SK-N-SH treated with all-trans-retinoic acid at 6 μM for 48 hours (cell line): ENCODE results near the gene NEBL.

ENCODE experiments used
- ATAC-seq: fragments of 200-7000 bp; cut with Tn5 transposase; 3 replicates; pipeline ENCODE4 v1.9.1; 2020; ENCODE audit warnings: mild to moderate bottlenecking, moderate library complexity
- ARNTL ChIP-seq: fragments of 450-650 bp; formaldehyde crosslinking; IDR thresholded peaks from 2 replicates; pipeline ENCODE4 v1.5.0; 2020; ENCODE audit warnings: low read depth, mild to moderate bottlenecking, moderate library complexity, borderline replicate concordance
- BACH2 ChIP-seq: fragments of 250-450 bp; sonication (Bioruptor Pico); IDR thresholded peaks from 2 replicates; pipeline ENCODE4 v1.9.0; 2021; ENCODE audit warnings: mild to moderate bottlenecking, borderline replicate concordance
- CSDC2 ChIP-seq: fragments of 250-450 bp; sonication (Bioruptor Pico); IDR thresholded peaks from 2 replicates; pipeline ENCODE4 v1.5.0; 2020; ENCODE audit warnings: mild to moderate bottlenecking, moderate library complexity
- CSRNP3 ChIP-seq: fragments of 250-450 bp; sonication (Bioruptor Pico); IDR thresholded peaks from 2 replicates; pipeline ENCODE4 v1.5.1; 2021; ENCODE audit warnings: mild to moderate bottlenecking, moderate library complexity
- GLIS3 ChIP-seq: fragments of 250-450 bp; sonication (Bioruptor Pico); IDR thresholded peaks from 2 replicates; pipeline ENCODE4 v1.5.0; 2020; ENCODE audit warnings: mild to moderate bottlenecking, moderate library complexity
- ISL1 ChIP-seq: fragments of 250-450 bp; sonication (Bioruptor Pico); IDR thresholded peaks from 2 replicates; pipeline ENCODE4 v2.1.2; 2022; ENCODE audit warnings: mild to moderate bottlenecking, moderate library complexity
- OSR1 ChIP-seq: fragments of 250-450 bp; sonication (Bioruptor Pico); IDR thresholded peaks from 2 replicates; pipeline ENCODE4 v1.8.0; 2022; ENCODE audit warnings: moderate library complexity, mild to moderate bottlenecking, inconsistent platforms
- PATZ1 ChIP-seq: fragments of 250-450 bp; sonication (Bioruptor Pico); IDR thresholded peaks from 2 replicates; pipeline ENCODE4 v1.8.0; 2020; ENCODE audit warnings: mild to moderate bottlenecking, moderate library complexity, borderline replicate concordance
- POU6F1 ChIP-seq: fragments of 250-450 bp; sonication (Bioruptor Pico); IDR thresholded peaks from 2 replicates; pipeline ENCODE4 v1.8.0; 2021; ENCODE audit warnings: low read depth, mild to moderate bottlenecking, moderate library complexity, borderline replicate concordance
- PPARA ChIP-seq: fragments of 250-450 bp; sonication (Bioruptor Pico); IDR thresholded peaks from 2 replicates; pipeline ENCODE4 v1.5.0; 2020; ENCODE audit warnings: mild to moderate bottlenecking, borderline replicate concordance
- SNAI2 ChIP-seq: fragments of 250-450 bp; sonication (Bioruptor Pico); IDR thresholded peaks from 2 replicates; pipeline ENCODE4 v1.5.0; 2020; ENCODE audit warnings: mild to moderate bottlenecking, moderate library complexity
- TCF4 ChIP-seq: fragments of 250-450 bp; sonication (Bioruptor Pico); IDR thresholded peaks from 2 replicates; pipeline ENCODE4 v1.8.0; 2021; ENCODE audit warnings: mild to moderate bottlenecking, moderate library complexity, borderline replicate concordance
- TOX ChIP-seq: fragments of 250-450 bp; sonication (Bioruptor Pico); IDR thresholded peaks from 2 replicates; pipeline ENCODE4 v1.8.0; 2021; ENCODE audit warnings: mild to moderate bottlenecking, moderate library complexity, borderline replicate concordance
- TSHZ2 ChIP-seq: fragments of 250-450 bp; sonication (Bioruptor Pico); IDR thresholded peaks from 2 replicates; pipeline ENCODE4 v1.5.0; 2020; ENCODE audit warnings: mild to moderate bottlenecking, moderate library complexity
- ZC3H10 ChIP-seq: fragments of 250-450 bp; sonication (Bioruptor Pico); IDR thresholded peaks from 2 replicates; pipeline ENCODE4 v1.5.1; 2021; ENCODE audit warnings: mild to moderate bottlenecking, moderate library complexity
- ZFP3 ChIP-seq: fragments of 250-450 bp; sonication (Bioruptor Pico); IDR thresholded peaks from 2 replicates; pipeline ENCODE4 v1.5.0; 2020; ENCODE audit warnings: mild to moderate bottlenecking, moderate library complexity
- ZFP30 ChIP-seq: fragments of 450-650 bp; formaldehyde crosslinking; IDR thresholded peaks from 2 replicates; pipeline ENCODE4 v1.5.0; 2022; ENCODE audit warnings: mild to moderate bottlenecking, moderate library complexity
- ZNF565 ChIP-seq: fragments of 450-650 bp; formaldehyde crosslinking; conservative IDR thresholded peaks from 2 replicates; pipeline ENCODE4 v1.5.0; 2020; ENCODE audit warnings: low read depth, mild to moderate bottlenecking, moderate library complexity
- ZNF70 ChIP-seq: fragments of 450-650 bp; formaldehyde crosslinking; IDR thresholded peaks from 2 replicates; pipeline ENCODE4 v1.5.0; 2020; ENCODE audit warnings: mild to moderate bottlenecking, moderate library complexity

The NEBL gene

DNA sequence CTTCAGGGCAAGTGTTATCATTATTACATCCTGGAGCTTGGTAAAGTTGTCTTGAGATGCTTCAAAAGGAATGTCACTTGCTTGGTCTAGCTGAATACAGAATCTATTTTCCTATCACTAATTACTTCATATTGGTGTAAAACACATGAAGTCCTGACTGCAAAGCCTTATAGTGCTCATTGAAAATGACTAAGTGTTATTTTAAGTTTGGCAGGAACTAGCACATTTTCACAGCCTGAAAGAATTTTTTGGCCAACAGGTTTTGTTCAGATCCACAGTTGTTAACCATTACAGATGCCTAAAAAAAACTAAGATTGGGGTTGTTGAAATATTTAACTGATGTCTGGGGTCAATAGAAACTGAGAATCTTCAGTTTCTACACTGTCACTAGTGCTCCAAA lies 149.3 kb downstream of the NEBL start:
- no peak for ATAC-seq

DNA sequence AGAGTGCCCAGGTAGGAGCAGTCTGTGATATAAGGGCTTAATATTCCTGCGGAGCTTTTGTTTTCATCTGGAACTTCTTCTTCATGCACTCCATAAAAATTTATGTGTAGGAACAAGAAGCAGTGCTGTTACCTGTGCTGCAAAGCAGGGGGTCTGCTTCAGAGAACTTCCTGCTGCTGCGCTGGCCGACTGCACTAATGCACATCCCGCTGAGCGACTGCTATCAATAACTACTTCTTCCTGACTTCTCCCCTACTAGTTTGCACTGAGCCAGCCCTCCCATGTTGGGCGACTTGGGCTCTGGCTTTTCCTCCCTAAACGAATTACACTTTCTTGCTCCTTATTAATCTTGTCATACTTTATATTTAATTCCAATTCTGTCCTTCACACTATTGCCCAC lies 150.3 kb downstream of the NEBL start:
- TF ChIP-seq ISL1, result no peak
- TF ChIP-seq PATZ1, result no peak
- no peak for TF ChIP-seq OSR1
- no peak for TF ChIP-seq ZNF70
- no peak for TF ChIP-seq ZFP3
- TF ChIP-seq CSDC2 (CRISPR knock-in tag), result no peak
- TF ChIP-seq TSHZ2 (CRISPR knock-in tag), result no peak
- TF ChIP-seq ZC3H10 (CRISPR knock-in tag), result no peak
- no peak for TF ChIP-seq BACH2 (CRISPR knock-in tag)
- TF ChIP-seq ARNTL (CRISPR knock-in tag), result no peak
- ATAC-seq, result no peak

More for the DNA sequence above, 149.3 kb downstream of the NEBL start:
- TF ChIP-seq ZNF565 (CRISPR knock-in tag) (no peak), GLIS3 (CRISPR knock-in tag) (no peak), ZFP30 (CRISPR knock-in tag) (no peak), PPARA (CRISPR knock-in tag) (no peak), ZNF70 (no peak)
- TF ChIP-seq, all 23 proteins: peak for 0

- no peak for TF ChIP-seq GLIS3 (CRISPR knock-in tag)
- no peak for TF ChIP-seq POU6F1 (CRISPR knock-in tag)
- no peak for TF ChIP-seq BACH2 (CRISPR knock-in tag)
- no peak for TF ChIP-seq PATZ1
- no peak for ATAC-seq
Measured at GRCh38 chr10:20745556-20746375, 151.3 kb downstream of the NEBL start.

GRCh38 chr10:20744821-20745220 lies 152.3 kb downstream of the NEBL start:
- no peak for ATAC-seq
- TF ChIP-seq SNAI2 (CRISPR knock-in tag) (no peak), CSDC2 (CRISPR knock-in tag) (no peak), ISL1 (no peak), POU6F1 (CRISPR knock-in tag) (no peak), GLIS3 (CRISPR knock-in tag) (no peak), TCF4 (CRISPR knock-in tag) (no peak), ZNF70 (no peak), ARNTL (CRISPR knock-in tag) (no peak), PPARA (CRISPR knock-in tag) (no peak), ZNF565 (CRISPR knock-in tag) (no peak), OSR1 (no peak), TOX (no peak), CSRNP3 (CRISPR knock-in tag) (no peak), PATZ1 (no peak), ZFP30 (CRISPR knock-in tag) (no peak)
